ENCODE data around the gene KRTAP2-2. TPM values are rescaled to one million over a fixed set of nuclear protein-coding genes. Genes with fewer than 3 reads are reported as not detected.

The KRTAP2-2 gene
- total RNA-seq, 5 donors from 2014 or later (not counting 1 experiment from before 2014, with no cell fraction given), result not detected

DNA sequence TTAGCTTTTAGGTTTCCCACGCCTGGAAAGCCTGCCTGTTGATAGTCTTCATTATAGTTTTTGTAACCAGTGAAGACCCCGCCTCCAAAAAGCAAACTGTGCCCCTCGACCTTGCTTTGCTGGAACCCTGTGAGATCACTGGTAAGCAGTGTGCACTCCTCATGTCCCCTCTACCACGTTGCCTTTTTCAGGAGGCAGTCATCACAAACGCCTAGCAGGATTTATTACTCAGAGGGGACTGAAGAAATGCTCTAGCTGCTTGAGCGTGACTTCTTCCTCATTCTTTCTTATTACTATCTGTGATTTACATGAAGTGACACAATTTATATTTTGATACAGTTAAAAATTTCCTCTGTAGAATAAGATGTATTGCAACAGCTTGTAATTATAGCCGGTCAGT, 39.6 kb downstream of the KRTAP2-2 start:
- no peak for ATAC-seq (replicated peaks in 1 of 4)
- no peaks in the 10 kb centered on the region for H3K9me3 Mint-ChIP-seq
- Histone ChIP-seq H3K9me3 (no peaks in the 10 kb centered on the region), H3K36me3 (ENCODE audit: control insufficient read depth in 2 of 2, extremely low read depth in 1 of 2, insufficient read depth in 1 of 2, low read length in 1 of 2) (no peaks in the 10 kb centered on the region), H3K27me3 (replicated peaks in 1 of 2; ENCODE audit: control insufficient read depth in 2 of 2, extremely low read depth in 1 of 2, insufficient read depth in 2 of 2, low read length in 1 of 2) (no peaks in the 10 kb centered on the region), H3K4me3 (ENCODE audit: control insufficient read depth in 1 of 2, extremely low read depth in 1 of 2, low read length in 1 of 2) (no peak overlapping the region), H3K27ac (ENCODE audit: low read length) (no peak overlapping the region), H3K4me1 (ENCODE audit: control insufficient read depth in 1 of 2, extremely low read depth in 1 of 2, insufficient read depth in 2 of 2, low read length in 2 of 2) (no peaks in the 10 kb centered on the region)
- no peaks in the 10 kb centered on the region for H3K4me1 Mint-ChIP-seq
- H3K27me3 Mint-ChIP-seq, result peaks cover 3 to 15% of the 10 kb centered on the region in 2 donors
- 66% methylated on average over 4 of the region's 7 CpGs for WGBS (ENCODE audit: insufficient coverage)
- DNase-seq, result no peak
- CTCF ChIA-PET, result no interaction called here
- POLR2A ChIA-PET, result no interaction called here
- no peak overlapping the region for H3K27ac Mint-ChIP-seq
- H3K4me3 Mint-ChIP-seq, result no peak overlapping the region
- H3K36me3 Mint-ChIP-seq, result no peaks in the 10 kb centered on the region

DNA sequence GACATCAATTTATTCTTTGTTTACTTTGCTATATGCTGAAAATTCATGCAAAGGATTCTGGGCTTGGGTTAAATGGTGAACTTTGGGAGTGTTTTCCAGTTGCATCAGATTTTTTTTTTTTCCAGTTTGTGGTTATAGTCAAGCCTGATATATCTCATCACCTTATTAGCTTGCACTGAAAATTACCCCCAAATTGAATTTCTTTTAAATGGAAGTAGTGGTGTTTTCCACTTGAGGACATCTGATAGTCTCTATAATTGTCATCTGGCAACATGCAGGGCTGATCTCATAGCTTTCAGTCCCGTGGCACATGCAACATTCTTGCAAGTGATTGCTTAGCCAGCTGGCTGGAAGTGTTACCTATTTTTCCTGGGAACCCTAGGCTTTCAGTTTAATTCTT, 41.4 kb downstream of the KRTAP2-2 start:
- ATAC-seq (replicated peaks in 1 of 4) (no peak), DNase-seq (no peak)
- H3K27ac ChIP-seq (ENCODE audit: low read length), result no peak overlapping the region
- no peaks in the 10 kb centered on the region for H3K9me3 Mint-ChIP-seq
- 55% methylated on average over 1 of the region's 1 CpG for WGBS (ENCODE audit: insufficient coverage)
- no peak overlapping the region for H3K27ac Mint-ChIP-seq
- no peaks in the 10 kb centered on the region for H3K36me3 ChIP-seq (ENCODE audit: control insufficient read depth in 2 of 2, extremely low read depth in 1 of 2, insufficient read depth in 1 of 2, low read length in 1 of 2)
- CTCF ChIA-PET, result no interaction called here
- H3K36me3 Mint-ChIP-seq, result no peaks in the 10 kb centered on the region
- POLR2A ChIA-PET, result interaction anchor here in 1 of 2 donors (0.6 kb wide), 1 partner anchor 89 kb away, joined by 3 read pairs; no protein-coding TSS in a partner anchor
- no peaks in the 10 kb centered on the region for H3K4me1 Mint-ChIP-seq
- H3K9me3 ChIP-seq, result no peaks in the 10 kb centered on the region
- H3K4me3 Mint-ChIP-seq, result no peak overlapping the region
- peaks cover 0 to 3% of the 10 kb centered on the region in 2 experiments for H3K27me3 ChIP-seq (replicated peaks in 1 of 2; ENCODE audit: control insufficient read depth in 2 of 2, extremely low read depth in 1 of 2, insufficient read depth in 2 of 2, low read length in 1 of 2)
- H3K4me3 ChIP-seq (ENCODE audit: control insufficient read depth in 1 of 2, extremely low read depth in 1 of 2, low read length in 1 of 2), result no peak overlapping the region
- peaks cover 3 to 15% of the 10 kb centered on the region in 2 donors for H3K27me3 Mint-ChIP-seq
- H3K4me1 ChIP-seq (ENCODE audit: control insufficient read depth in 1 of 2, extremely low read depth in 1 of 2, insufficient read depth in 2 of 2, low read length in 2 of 2), result no peaks in the 10 kb centered on the region

DNA sequence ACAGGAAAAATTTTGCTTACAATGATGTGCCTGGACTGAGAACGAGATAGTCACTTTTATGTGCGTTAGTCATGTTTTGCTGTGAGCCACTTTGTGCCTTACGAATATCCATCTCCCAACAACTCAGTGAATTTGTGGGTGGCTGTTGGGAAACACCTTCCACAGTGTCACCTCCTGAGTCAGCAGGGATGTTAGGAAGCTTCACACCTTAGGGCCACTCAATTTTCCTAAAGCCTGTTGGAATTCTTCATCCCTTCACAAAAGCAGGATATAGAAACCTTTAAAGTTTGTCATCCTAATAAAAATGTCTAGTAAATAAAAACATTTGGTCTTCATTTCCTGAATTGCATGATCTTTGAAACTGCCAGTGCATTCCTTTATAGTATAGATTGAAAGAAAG, 41.8 kb downstream of the KRTAP2-2 start:
- H3K9me3 Mint-ChIP-seq, result no peaks in the 10 kb centered on the region

DNA sequence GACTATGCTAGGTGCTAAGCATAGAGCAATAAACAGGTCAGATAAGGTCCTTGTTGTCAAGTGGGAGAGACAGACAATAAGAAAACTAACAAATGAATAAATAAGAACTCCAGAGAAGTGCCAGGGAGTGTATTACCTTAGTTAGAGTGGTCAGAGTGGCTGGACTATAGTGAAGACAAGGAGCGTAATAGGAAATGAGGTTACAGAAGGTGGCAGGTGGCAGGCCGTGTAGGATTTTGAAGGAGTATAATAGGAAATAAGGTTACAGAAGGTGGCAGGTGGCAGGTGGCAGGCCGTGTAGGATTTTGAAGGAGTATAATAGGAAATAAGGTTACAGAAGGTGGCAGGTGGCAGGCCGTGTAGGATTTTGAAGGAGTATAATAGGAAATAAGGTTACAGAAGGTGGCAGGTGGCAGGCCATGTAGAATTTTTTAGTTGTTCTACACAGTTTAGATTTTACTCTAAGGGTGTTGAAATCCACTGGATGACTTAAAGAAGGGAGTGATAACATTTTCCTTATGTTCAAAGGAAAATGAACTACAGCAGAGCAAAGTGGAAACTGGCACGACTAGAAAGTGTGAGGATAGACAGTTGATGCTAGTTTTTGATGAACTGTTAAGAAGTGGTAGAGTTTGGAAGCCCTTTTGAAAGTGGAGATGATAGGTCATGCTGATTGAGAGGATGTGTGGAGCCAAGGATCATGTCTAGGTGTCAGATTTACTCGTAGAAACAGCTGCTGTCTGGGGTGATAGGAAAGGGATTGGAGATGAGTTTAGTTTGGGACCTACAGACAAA, 42.5 kb downstream of the KRTAP2-2 start:
- Mint-ChIP-seq H3K4me3 (no peak overlapping the region), H3K9me3 (no peaks in the 10 kb centered on the region), H3K27ac (no peak overlapping the region), H3K36me3 (no peaks in the 10 kb centered on the region), H3K4me1 (no peaks in the 10 kb centered on the region), H3K27me3 (peaks cover under 1 to 13% of the 10 kb centered on the region in 2 donors)
- H3K27ac ChIP-seq (ENCODE audit: low read length), result no peak overlapping the region
- ATAC-seq (replicated peaks in 1 of 4) (no peak), DNase-seq (no peak)
- H3K27me3 ChIP-seq (replicated peaks in 1 of 2; ENCODE audit: control insufficient read depth in 2 of 2, extremely low read depth in 1 of 2, insufficient read depth in 2 of 2, low read length in 1 of 2), result peaks cover 0 to 5% of the 10 kb centered on the region in 2 experiments
- H3K36me3 ChIP-seq (ENCODE audit: control insufficient read depth in 2 of 2, extremely low read depth in 1 of 2, insufficient read depth in 1 of 2, low read length in 1 of 2), result no peaks in the 10 kb centered on the region
- no peak overlapping the region for H3K4me3 ChIP-seq (ENCODE audit: control insufficient read depth in 1 of 2, extremely low read depth in 1 of 2, low read length in 1 of 2)
- H3K4me1 ChIP-seq (ENCODE audit: control insufficient read depth in 1 of 2, extremely low read depth in 1 of 2, insufficient read depth in 2 of 2, low read length in 2 of 2), result no peaks in the 10 kb centered on the region
- WGBS (ENCODE audit: insufficient coverage), result 70% methylated on average over 6 of the region's 6 CpGs
- POLR2A ChIA-PET, result no interaction called here
- H3K9me3 ChIP-seq, result no peaks in the 10 kb centered on the region
- CTCF ChIA-PET, result no interaction called here

More for the DNA sequence above, 41.8 kb downstream of the KRTAP2-2 start:
- Mint-ChIP-seq H3K27me3 (peaks cover 3 to 15% of the 10 kb centered on the region in 2 donors), H3K4me1 (no peaks in the 10 kb centered on the region), H3K27ac (no peak overlapping the region), H3K36me3 (no peaks in the 10 kb centered on the region), H3K4me3 (no peak overlapping the region)
- no peak overlapping the region for H3K27ac ChIP-seq (ENCODE audit: low read length)
- CTCF ChIA-PET, result no interaction called here
- H3K9me3 ChIP-seq, result no peaks in the 10 kb centered on the region
- no peaks in the 10 kb centered on the region for H3K36me3 ChIP-seq (ENCODE audit: control insufficient read depth in 2 of 2, extremely low read depth in 1 of 2, insufficient read depth in 1 of 2, low read length in 1 of 2)
- no peaks in the 10 kb centered on the region for H3K4me1 ChIP-seq (ENCODE audit: control insufficient read depth in 1 of 2, extremely low read depth in 1 of 2, insufficient read depth in 2 of 2, low read length in 2 of 2)
- POLR2A ChIA-PET, result interaction anchor here in 1 of 2 donors (0.6 kb wide), 1 partner anchor 89 kb away, joined by 3 read pairs; no protein-coding TSS in a partner anchor
- no peak for DNase-seq
- 60% methylated on average over 1 of the region's 3 CpGs for WGBS (ENCODE audit: insufficient coverage)
- no peak overlapping the region for H3K4me3 ChIP-seq (ENCODE audit: control insufficient read depth in 1 of 2, extremely low read depth in 1 of 2, low read length in 1 of 2)
- no peak for ATAC-seq (replicated peaks in 1 of 4)
- H3K27me3 ChIP-seq (replicated peaks in 1 of 2; ENCODE audit: control insufficient read depth in 2 of 2, extremely low read depth in 1 of 2, insufficient read depth in 2 of 2, low read length in 1 of 2), result peaks cover 0 to 5% of the 10 kb centered on the region in 2 experiments

DNA sequence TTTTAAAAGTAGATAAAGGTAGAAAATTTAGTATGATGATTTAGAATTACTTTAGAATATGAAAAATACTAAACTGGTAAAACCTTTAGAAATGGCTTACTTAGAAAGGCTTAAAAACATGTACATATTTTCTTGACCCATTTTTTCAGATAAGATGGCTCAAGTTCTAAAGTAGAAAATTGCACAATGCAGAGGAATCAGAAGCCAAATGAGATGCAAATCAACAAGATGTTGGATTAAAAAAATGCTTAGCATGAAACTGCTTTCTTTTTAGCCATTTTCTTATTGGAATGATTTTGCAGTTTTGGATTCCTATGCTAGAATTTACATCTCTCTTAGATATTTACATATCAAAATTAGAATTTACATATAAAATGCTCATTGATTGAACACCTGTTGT, 44.6 kb downstream of the KRTAP2-2 start:
- Mint-ChIP-seq H3K27ac (no peak overlapping the region), H3K36me3 (no peaks in the 10 kb centered on the region), H3K9me3 (no peaks in the 10 kb centered on the region), H3K27me3 (peaks cover 0 to 2% of the 10 kb centered on the region in 2 donors), H3K4me3 (no peak overlapping the region), H3K4me1 (no peaks in the 10 kb centered on the region)
- ChIA-PET CTCF (no interaction called here), POLR2A (no interaction called here)
- Histone ChIP-seq H3K36me3 (ENCODE audit: control insufficient read depth in 2 of 2, extremely low read depth in 1 of 2, insufficient read depth in 1 of 2, low read length in 1 of 2) (no peaks in the 10 kb centered on the region), H3K4me3 (ENCODE audit: control insufficient read depth in 1 of 2, extremely low read depth in 1 of 2, low read length in 1 of 2) (no peak overlapping the region), H3K27me3 (replicated peaks in 1 of 2; ENCODE audit: control insufficient read depth in 2 of 2, extremely low read depth in 1 of 2, insufficient read depth in 2 of 2, low read length in 1 of 2) (peaks cover 0 to 5% of the 10 kb centered on the region in 2 experiments), H3K9me3 (no peaks in the 10 kb centered on the region), H3K27ac (ENCODE audit: low read length) (no peak overlapping the region), H3K4me1 (ENCODE audit: control insufficient read depth in 1 of 2, extremely low read depth in 1 of 2, insufficient read depth in 2 of 2, low read length in 2 of 2) (no peaks in the 10 kb centered on the region)
- DNase-seq (no peak), ATAC-seq (replicated peaks in 1 of 4) (no peak)

DNA sequence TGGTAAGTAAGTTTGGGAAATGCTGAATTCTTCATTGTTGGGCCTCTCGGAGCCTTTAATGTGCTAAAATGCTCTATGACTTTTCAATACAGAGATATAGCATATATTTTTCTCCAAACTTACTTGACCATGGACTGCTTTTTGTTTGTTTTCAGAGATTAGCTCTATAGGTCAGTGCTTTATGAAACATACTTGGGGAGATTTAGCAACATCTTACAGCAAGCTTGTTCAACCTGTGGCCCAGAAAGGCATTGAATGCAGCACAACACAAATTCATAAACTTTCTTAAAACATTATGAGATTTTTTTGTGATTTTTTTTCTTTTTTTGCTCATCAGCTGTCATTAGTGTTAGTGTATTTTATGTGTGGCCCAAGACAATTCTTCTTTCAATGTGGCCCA, 45.1 kb downstream of the KRTAP2-2 start:
- H3K4me1 Mint-ChIP-seq, result no peaks in the 10 kb centered on the region
- POLR2A ChIA-PET, result no interaction called here

More for the DNA sequence above, 45.1 kb downstream of the KRTAP2-2 start:
- no peak for ATAC-seq (replicated peaks in 1 of 4)
- CTCF ChIA-PET, result no interaction called here
- H3K27ac Mint-ChIP-seq, result no peak overlapping the region
- no CpG with 5 or more reads among the region's 1 CpG for WGBS (ENCODE audit: insufficient coverage)
- no peak overlapping the region for H3K27ac ChIP-seq (ENCODE audit: low read length)
- H3K4me3 ChIP-seq (ENCODE audit: control insufficient read depth in 1 of 2, extremely low read depth in 1 of 2, low read length in 1 of 2), result no peak overlapping the region
- H3K27me3 Mint-ChIP-seq, result no peaks in the 10 kb centered on the region
- H3K9me3 ChIP-seq, result no peaks in the 10 kb centered on the region
- H3K9me3 Mint-ChIP-seq, result no peaks in the 10 kb centered on the region
- DNase-seq, result no peak
- no peak overlapping the region for H3K4me3 Mint-ChIP-seq
- no peaks in the 10 kb centered on the region for H3K36me3 Mint-ChIP-seq
- peaks cover 0 to 5% of the 10 kb centered on the region in 2 experiments for H3K27me3 ChIP-seq (replicated peaks in 1 of 2; ENCODE audit: control insufficient read depth in 2 of 2, extremely low read depth in 1 of 2, insufficient read depth in 2 of 2, low read length in 1 of 2)
- no peaks in the 10 kb centered on the region for H3K4me1 ChIP-seq (ENCODE audit: control insufficient read depth in 1 of 2, extremely low read depth in 1 of 2, insufficient read depth in 2 of 2, low read length in 2 of 2)
- H3K36me3 ChIP-seq (ENCODE audit: control insufficient read depth in 2 of 2, extremely low read depth in 1 of 2, insufficient read depth in 1 of 2, low read length in 1 of 2), result no peaks in the 10 kb centered on the region
